Measurements from ENCODE around the gene DCDC1.

DCDC1 gene

GRCh38 chr11:30823119-30823518 is 546.4 kb downstream of the DCDC1 start:
- TF ChIP-seq POLR2AphosphoS5 (IDR thresholded peaks at IDR 0.05; ENCODE audit: low read depth, low read length) (no peak), REST (IDR thresholded peaks at IDR 0.05; ENCODE audit: insufficient read depth in 1 of 2, low read depth in 2 of 2, low read length in 2 of 2) (no peak), FOXP2 (optimal IDR thresholded peaks at IDR 0.05; ENCODE audit: borderline replicate concordance, extremely low read depth, extremely low read length, insufficient read depth) (no peak), TAF1 (IDR thresholded peaks at IDR 0.05; ENCODE audit: borderline replicate concordance, insufficient read depth, low read length) (no peak), SIN3A (IDR thresholded peaks at IDR 0.05; ENCODE audit: borderline replicate concordance, insufficient read depth, low read length) (no peak)

GRCh38 chr11:30821438-30821965 is 548.0 kb downstream of the DCDC1 start:
- TF ChIP-seq REST (IDR thresholded peaks at IDR 0.05; ENCODE audit: insufficient read depth in 1 of 2, low read depth in 2 of 2, low read length in 2 of 2), result no peak
- TF ChIP-seq FOXP2 (optimal IDR thresholded peaks at IDR 0.05; ENCODE audit: borderline replicate concordance, extremely low read depth, extremely low read length, insufficient read depth), result no peak
- TF ChIP-seq POLR2AphosphoS5 (IDR thresholded peaks at IDR 0.05; ENCODE audit: low read depth, low read length), result no peak
- no peak for TF ChIP-seq SIN3A (IDR thresholded peaks at IDR 0.05; ENCODE audit: borderline replicate concordance, insufficient read depth, low read length)
- no peak for TF ChIP-seq TAF1 (IDR thresholded peaks at IDR 0.05; ENCODE audit: borderline replicate concordance, insufficient read depth, low read length)

- TF ChIP-seq TAF1 (IDR thresholded peaks at IDR 0.05; ENCODE audit: borderline replicate concordance, insufficient read depth, low read length) (no peak), SIN3A (IDR thresholded peaks at IDR 0.05; ENCODE audit: borderline replicate concordance, insufficient read depth, low read length) (no peak), REST (IDR thresholded peaks at IDR 0.05; ENCODE audit: insufficient read depth in 1 of 2, low read depth in 2 of 2, low read length in 2 of 2) (no peak), FOXP2 (optimal IDR thresholded peaks at IDR 0.05; ENCODE audit: borderline replicate concordance, extremely low read depth, extremely low read length, insufficient read depth) (no peak), POLR2AphosphoS5 (IDR thresholded peaks at IDR 0.05; ENCODE audit: low read depth, low read length) (no peak)
Observed at GRCh38 chr11:30818721-30819120, 550.8 kb downstream of the DCDC1 start.

- no peak for TF ChIP-seq TAF1 (IDR thresholded peaks at IDR 0.05; ENCODE audit: borderline replicate concordance, insufficient read depth, low read length)
- no peak for TF ChIP-seq SIN3A (IDR thresholded peaks at IDR 0.05; ENCODE audit: borderline replicate concordance, insufficient read depth, low read length)
- TF ChIP-seq REST (IDR thresholded peaks at IDR 0.05; ENCODE audit: insufficient read depth in 1 of 2, low read depth in 2 of 2, low read length in 2 of 2), result no peak
- TF ChIP-seq POLR2AphosphoS5 (IDR thresholded peaks at IDR 0.05; ENCODE audit: low read depth, low read length), result no peak
- TF ChIP-seq FOXP2 (optimal IDR thresholded peaks at IDR 0.05; ENCODE audit: borderline replicate concordance, extremely low read depth, extremely low read length, insufficient read depth), result no peak
Observed at GRCh38 chr11:30816959-30817880, 552.3 kb downstream of the DCDC1 start.

Data from PFSK-1 (cell line).